Activated CD8-positive, alpha-beta memory T cell treated with anti-CD3 and anti-CD28 coated beads for 1 hour (primary cell): ENCODE data around the gene GMDS.
A peak's percentile ranks its signal among the peaks of the same experiment; 100 is the strongest.

ENCODE experiments used
- DNase-seq, 2 donors: peaks; one replicate each; pipeline ENCODE4 v3.0.0-alpha.2; 2020; ENCODE audit warnings: low read depth in 1 of 2; ENCODE audit errors: extremely low read depth in 1 of 2

Gene GMDS

DNA sequence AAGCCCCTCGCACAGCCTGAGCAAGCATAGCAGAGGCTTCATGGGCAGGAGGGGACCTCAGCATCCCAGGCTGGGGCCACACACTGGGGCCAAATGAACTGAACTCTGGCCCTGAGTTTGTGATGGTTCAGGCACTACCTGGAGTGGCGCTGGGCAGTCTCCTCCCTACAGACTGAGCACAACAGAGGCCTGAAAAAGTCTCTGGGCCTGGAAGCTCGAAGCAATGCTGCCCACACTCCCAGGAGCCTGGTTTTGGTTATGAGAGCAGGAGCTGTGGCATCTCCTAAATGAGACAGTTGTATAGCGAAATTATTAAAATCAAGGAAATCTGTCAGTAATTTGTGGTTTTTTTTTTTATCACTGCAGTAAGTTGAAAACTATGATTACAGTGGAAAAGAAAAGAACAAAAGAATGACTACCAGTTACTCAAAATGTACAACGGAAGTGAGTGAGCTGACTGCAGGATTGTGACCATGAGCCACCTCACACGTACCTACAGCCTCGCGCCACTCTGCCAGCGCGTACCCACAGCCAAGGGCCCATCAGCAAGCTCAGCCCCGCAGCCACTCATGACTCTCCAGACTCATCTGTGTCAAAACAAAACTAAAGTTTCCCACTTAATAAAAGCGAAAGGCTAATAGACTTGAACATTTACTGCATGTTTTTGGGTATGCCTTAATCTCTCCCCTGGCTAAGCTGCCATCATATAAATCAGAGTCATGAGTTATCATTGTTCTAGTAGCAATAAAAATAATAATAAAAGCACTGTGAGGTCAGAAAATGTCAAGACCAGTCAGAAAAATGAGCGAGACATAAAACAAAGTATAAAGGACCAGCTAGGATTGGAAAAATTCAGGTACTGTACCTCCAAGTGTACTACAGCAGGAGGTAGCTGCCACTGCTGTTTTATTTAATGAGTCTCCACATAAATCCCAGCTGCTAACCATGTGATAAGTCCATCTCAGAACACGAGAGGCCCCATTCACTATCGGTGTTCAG, 458.7 kb downstream of the GMDS start:
- no peak for DNase-seq

- no peak for DNase-seq
Observed at GRCh38 chr6:1784422-1784884, 461.0 kb downstream of the GMDS start.

DNA sequence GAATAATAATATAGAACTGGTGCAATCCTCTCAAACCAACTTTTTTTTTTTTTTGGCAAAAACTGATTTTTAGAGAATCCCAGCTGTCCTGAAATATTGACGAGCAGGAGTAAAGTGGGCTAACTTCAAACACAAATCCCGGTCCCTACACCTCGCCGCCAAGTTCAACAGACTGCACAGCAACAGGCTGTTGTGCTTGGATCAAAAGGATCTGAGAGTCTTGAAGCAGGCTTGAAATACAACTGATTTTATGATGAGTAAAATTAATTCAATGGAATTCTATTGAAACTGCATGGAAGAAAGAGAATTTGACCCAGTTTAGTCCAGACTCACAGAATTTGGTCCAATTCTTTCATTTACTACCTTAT, 463.6 kb downstream of the GMDS start:
- DNase-seq, result no peak

DNA sequence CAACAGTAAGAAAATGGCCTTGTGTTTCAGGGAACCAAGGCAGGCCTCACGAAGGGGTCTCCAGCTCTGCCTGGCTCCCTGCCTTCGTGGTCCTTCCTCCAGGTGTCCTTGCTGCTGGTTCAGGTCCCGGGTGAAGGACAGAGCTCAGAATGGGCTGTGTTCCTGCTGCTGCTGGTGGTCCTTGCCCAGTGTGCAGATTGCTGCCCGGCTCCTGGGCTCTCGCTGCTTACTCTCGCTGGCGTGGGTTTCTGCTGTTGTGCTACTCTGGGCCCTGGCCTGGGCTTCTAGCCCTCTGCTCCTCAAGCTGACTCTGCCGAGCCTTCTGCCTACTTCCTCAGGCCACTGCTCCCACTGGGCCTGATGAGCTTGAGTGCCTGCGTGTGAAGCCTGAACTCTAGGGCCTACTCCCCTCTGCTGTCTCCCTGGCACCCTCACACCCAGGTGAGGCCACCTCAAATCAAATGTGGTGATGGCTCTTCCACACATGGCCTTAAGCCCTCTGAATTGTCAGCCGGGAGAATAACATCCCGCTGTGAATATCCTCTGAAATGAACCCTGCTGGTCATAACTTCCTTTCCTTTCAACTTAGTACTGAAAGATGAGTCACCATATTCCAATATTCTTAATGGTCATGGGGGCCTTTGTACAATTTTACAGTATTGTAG, 464.1 kb downstream of the GMDS start:
- no peak for DNase-seq

DNA sequence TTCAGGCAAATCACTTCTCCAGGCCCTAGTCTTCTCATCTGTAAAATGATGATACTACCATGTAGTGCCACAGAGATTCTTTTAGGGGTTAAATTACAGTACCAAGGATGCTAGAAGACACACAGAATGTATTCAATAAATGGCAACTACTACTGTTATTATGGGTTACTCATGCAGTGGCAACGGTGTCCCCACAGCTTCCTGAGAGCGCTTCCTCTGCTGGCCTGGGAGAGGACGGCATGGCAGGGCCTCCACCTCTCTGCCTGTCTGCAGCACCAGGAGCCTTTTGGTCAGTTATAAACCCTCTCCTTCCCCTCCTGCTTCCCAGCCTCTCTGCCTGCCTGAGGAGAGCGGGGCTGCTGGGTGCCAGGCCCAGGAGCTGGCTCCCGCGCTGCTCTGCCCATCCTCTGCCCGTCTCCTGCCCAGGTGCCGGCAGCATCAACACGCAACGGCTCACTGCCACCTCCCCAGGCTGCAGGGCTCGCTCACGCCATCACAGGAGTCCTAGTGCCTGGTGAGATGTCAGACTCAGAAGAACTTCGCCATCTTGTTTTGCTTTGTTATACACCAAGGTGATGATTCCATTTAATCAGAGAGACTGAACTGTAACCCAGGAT, 465.0 kb downstream of the GMDS start:
- no peak for DNase-seq

DNA sequence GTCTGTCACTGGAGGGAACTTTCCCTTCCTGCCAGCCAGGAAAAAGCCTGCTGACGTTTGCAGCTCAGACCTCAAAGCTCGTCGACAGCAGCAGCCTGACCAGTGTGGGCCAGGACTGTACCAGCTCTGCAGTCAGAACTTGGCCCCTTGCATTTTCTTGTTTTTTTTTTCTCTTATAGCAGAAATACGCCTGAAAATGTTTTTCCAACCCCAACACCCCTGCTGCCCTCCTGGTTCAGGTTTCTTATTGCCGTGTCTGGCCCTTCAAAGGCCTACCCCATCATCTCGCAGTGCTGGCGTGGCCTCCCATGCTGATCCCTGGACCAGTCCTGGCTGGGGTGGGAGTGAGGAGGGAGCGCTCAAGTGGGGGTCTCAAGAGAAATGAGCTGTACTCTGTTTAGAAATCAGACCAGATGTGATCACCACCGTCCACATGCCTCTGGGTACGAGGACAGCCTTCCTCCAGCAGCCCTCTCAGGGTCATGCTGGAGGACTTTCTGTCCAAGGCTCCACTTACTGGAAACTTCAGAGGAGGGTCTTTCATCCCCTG, 466.6 kb downstream of the GMDS start:
- DNase-seq, result no peak

DNA sequence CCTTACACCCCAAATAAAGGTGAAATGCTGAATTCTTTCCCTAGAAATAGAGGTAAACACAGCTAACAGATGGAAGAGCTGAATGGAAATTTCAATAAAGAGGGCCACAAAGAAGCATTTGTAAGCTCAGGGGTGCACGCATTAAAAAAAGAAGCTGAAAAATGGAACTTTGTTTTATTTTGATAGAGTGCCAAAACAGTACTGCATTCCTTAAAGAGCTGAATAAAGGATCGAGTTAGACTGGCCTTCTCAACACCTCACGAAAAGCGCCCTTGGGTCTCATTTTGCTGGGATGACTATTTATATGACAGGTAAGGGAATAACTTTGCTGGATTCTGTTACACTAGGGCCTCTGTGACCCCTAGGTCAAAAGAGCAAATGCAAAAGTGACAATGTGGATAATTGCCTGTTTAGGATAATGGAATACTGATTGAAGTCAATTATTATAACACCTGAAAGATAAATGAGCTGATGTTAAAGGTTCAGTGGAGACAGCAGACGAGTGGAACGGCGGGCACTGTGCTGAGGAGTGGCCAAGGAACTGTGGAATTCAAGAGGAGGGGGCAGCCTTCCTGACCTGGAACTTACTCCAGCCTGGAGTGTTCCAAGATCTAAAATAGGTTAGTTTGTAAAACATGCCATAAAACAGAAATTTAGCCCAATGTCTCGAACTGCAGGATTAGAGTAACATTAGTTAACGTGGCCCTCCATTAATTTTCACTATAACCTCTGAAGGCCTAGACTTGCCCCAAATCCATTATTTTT, 467.3 kb downstream of the GMDS start:
- no peak for DNase-seq

DNA sequence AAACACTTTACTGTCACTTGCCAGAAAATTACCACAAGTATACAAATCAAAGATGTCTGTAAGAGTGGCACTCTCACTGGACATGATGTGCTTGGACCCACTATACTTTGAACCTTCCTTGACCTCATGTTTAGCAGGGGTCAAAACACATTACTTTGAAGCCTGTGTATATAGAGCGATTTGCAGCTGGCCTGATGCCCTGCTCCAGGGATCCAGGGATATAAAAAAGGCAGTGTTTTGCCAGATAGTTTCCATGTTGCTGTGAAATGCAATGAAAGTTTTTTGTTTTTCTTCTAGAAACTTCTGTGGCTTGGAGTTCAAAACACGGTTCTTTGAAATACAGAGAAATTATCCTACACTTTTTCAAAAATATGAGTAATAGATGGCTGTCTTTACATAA, 470.0 kb downstream of the GMDS start:
- no peak for DNase-seq

- no peak for DNase-seq
Observed at GRCh38 chr6:1774226-1774915, 471.0 kb downstream of the GMDS start.

GRCh38 chr6:1773700-1774099, 471.7 kb downstream of the GMDS start:
- DNase-seq, result no peak

DNA sequence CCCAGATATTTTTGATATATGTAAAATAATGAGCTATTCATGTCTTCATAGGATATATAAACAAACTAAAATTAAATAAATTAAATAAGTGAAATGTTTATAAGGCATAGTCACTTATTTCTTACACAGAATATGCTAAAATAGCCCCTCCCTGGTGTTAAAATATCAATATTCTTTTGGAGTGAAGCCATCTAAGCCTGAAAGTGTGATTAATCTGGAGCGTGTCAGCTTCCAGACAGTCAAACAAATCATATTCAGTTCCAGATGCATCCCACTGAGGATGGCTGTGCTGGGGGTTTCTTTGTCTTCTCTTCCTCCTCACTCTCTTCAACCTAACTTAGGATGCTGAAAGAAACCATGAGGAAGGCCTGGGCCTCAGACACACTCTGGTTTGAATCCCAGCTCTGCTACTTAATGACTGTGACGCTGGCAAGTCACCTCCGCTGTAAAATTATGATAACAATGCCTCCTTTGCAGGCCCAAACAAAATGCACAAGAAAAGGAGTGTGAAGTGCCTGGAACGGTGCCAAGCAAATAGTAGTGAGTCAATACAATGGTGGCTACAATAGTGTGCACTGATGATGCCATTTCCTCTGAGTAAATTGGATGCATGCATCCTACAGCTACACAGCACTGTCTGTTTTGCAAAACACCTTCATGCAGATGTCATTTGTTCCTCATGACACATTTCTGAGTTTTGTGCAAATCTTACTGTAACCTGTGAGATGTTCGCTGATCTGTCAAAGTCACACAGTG, 474.3 kb downstream of the GMDS start:
- DNase-seq, result no peak

- peak in 1 of 2 donors; percentile 3 for DNase-seq
Observed at GRCh38 chr6:1770435-1770843, 475.0 kb downstream of the GMDS start.

- no peak for DNase-seq
Observed at GRCh38 chr6:1767481-1768246, 477.7 kb downstream of the GMDS start.

DNA sequence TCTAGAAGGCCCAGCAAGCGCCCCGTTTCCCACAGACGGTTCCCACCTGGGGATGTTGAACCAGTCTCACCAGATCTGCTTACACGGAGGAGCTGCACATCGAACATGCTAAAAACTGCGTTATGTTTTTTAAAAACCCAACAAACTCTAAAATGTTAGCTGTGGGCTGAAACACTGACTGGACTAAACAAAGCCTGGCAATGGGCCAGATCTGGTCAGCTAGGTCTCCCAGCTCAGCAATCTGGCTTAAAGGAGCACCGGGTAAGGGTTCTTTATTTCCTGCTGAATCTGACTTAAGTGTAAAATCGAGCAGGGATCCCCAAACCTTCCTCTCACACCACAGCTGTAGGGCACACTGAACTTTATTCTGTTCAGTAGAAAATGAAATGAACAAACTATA, 478.8 kb downstream of the GMDS start:
- DNase-seq, result no peak

DNA sequence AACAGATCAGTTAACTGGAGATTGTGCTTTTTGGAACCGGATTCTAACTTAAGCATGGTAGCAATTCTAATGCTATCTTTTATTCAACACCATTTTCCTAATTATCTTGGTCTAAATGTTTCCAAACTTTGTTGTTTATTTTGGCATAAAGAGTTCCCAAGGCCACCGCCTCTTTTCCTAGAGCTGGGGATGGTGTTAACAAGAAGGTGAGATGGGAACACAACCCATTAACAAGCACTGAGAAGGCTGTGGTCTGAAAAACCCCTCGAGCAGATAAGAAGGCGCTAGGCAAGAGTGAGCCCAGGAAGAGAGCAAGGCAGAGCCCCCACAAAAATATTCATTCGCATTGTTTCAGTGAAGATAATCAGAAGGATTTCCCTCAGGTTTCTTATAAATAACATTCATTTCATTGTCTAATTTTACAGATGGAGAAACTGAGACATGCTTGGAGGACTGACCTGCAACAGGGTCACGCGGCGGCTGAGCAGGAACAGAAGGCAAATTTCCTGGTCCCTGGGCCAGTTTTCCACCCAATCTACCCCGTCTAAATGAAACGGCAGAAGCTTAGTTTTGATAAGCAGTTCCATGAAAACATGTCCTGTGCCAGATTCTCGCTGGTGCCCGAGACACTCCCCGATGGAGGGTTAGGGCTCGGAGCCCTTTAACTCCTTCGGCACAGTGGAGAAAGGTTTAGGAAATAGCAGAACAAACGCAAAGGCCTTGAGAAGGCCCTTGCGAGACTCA, 480.1 kb downstream of the GMDS start:
- DNase-seq, result no peak

DNA sequence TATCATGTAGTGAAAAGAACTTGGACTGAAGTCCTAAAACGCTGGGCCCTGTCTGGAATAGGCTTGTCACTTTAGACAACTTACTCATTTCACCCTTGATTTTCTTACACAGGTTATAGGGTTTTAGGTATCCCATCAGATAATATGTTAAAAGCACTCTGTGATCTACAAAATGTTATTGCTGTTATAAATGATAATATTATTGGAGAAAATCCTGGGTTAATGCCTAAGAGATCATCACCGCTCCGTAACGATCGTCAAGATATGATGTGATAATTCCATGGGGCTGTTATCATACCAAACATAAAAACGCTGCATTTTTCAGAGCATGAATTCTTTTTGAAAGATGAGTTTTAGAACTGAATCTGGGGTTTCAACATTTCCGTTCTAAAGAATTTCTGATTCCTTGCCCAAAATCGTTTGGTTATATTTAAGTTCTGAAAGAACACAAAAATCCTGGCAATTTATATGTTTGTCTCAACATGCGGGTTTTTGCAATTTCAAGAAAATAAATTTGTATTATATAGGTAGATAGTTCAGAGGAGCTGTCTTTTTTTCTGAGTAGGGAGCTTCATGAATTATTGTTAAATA, 480.9 kb downstream of the GMDS start:
- no peak for DNase-seq

- no peak for DNase-seq
Observed at GRCh38 chr6:1763404-1763803, 482.0 kb downstream of the GMDS start.
